ENCODE measurements around the gene SRRM3. TPM values are rescaled to one million over a fixed set of nuclear protein-coding genes. Genes with fewer than 3 reads are reported as not detected.

SRRM3 gene
- total RNA-seq, 1 donor, result 0.36 TPM

DNA sequence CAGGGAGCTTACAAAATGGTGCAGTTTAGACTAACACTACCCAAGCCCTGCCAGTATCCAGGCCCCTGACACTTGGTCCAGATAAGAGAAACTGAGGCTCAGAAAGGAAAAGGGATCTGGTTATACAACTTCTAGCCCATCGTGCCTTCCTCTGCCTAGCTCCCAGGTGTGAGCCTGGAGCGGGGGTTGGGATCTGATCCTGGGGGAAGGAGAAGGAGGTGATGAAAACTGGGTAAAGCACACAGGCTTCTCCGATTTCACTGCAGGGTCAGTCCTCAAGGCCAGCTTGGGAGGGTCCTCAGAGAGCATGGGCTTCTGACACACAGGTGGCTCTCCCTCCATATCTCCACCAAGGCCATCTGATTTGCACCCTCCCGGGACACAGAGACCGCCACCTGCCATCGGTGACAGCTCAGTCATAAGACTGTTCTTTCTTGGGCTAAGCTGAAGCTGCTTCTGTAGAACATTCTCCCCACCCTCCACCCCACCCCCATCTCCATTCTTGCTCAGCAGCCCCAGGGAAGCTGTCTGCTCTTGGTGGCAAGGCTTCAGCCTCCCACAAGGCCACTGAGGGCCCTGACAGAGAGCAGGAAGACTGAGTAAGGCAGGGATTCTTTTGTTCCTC is 16.4 kb downstream of the SRRM3 start:
- no peak overlapping the region for H3K4me3 ChIP-seq (ENCODE audit: insufficient read depth, low read length)
- peaks cover 13% of the 10 kb centered on the region for H3K27me3 ChIP-seq (ENCODE audit: insufficient read depth, low read length)
- H3K9me3 ChIP-seq (ENCODE audit: low read depth, low read length), result no peaks in the 10 kb centered on the region
- no peaks in the 10 kb centered on the region for H3K4me1 ChIP-seq (ENCODE audit: insufficient read depth, low read length)
- H3K79me2 ChIP-seq (ENCODE audit: insufficient read depth, low read length), result no peaks in the 10 kb centered on the region
- no peak overlapping the region for H2AFZ ChIP-seq (ENCODE audit: low read length)
- no peaks in the 10 kb centered on the region for H3K36me3 ChIP-seq (ENCODE audit: insufficient read depth, low read length)
- TF ChIP-seq, protein P1, sequence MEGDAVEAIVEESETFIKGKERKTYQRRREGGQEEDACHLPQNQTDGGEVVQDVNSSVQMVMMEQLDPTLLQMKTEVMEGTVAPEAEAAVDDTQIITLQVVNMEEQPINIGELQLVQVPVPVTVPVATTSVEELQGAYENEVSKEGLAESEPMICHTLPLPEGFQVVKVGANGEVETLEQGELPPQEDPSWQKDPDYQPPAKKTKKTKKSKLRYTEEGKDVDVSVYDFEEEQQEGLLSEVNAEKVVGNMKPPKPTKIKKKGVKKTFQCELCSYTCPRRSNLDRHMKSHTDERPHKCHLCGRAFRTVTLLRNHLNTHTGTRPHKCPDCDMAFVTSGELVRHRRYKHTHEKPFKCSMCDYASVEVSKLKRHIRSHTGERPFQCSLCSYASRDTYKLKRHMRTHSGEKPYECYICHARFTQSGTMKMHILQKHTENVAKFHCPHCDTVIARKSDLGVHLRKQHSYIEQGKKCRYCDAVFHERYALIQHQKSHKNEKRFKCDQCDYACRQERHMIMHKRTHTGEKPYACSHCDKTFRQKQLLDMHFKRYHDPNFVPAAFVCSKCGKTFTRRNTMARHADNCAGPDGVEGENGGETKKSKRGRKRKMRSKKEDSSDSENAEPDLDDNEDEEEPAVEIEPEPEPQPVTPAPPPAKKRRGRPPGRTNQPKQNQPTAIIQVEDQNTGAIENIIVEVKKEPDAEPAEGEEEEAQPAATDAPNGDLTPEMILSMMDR (IDR thresholded peaks at IDR 0.05; ENCODE audit: extremely low read depth, low read depth, low read length), result no peak
- no peak for DNase-seq (ENCODE audit: insufficient read length, low spot score, missing footprints)
- no peaks in the 10 kb centered on the region for H4K20me1 ChIP-seq (ENCODE audit: insufficient read depth, low read length)
- no peak overlapping the region for H3K4me2 ChIP-seq (ENCODE audit: insufficient read depth, low read length)
- H3K27ac ChIP-seq (ENCODE audit: low read depth, low read length), result no peak overlapping the region

DNA sequence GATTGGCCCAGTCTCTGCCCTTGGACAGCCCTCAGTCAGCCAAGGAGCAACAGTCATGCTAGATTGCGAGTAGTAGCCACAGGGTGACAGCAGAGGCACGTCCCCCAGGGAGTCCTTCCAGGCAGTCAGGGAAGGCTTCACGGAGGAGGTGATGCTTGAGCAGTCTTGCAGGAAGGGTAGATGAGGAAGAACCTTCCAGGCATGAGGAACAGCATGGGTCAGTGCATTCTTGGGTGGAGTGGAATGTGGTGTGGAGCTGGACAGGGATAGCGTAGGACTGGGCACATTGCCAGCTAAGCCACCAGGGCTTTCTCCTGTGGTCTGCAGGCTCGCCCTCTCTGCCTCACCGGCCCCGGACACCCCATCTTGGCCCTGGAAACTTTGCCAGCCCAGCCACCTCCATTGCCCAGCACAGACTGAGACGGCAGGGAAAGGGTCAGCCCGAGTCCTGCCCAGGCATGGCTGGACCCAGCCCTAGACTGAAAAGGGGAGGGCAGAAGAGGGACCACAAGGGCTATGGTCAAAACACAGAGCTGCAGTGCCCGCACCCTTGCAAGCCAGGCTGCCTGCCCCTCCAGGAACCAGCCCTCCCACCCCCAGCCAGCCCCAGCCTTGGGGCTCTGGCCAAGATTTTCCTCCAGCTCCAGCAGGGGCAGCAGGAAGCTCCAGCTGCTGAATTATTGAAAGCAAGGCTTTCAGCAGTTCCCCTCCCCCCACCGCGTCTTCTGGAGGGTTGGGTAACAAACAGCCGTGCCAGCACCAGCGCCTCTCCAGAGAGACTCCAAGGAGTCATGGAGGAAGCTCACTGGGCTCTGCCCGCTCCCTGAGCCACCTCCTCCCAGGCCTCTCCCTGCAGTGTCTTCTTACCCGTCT is 18.7 kb downstream of the SRRM3 start:
- no peak overlapping the region for H3K27ac ChIP-seq (ENCODE audit: low read depth, low read length)
- peak; percentile 88 for DNase-seq (ENCODE audit: insufficient read length, low spot score, missing footprints)
- H3K4me1 ChIP-seq (ENCODE audit: insufficient read depth, low read length), result no peaks in the 10 kb centered on the region
- no peaks in the 10 kb centered on the region for H4K20me1 ChIP-seq (ENCODE audit: insufficient read depth, low read length)
- TF ChIP-seq, protein P1 (IDR thresholded peaks at IDR 0.05; ENCODE audit: extremely low read depth, low read depth, low read length), result no peak
- H3K79me2 ChIP-seq (ENCODE audit: insufficient read depth, low read length), result no peaks in the 10 kb centered on the region
- H3K4me3 ChIP-seq (ENCODE audit: insufficient read depth, low read length), result no peak overlapping the region
- no peak overlapping the region for H2AFZ ChIP-seq (ENCODE audit: low read length)
- peaks cover 13% of the 10 kb centered on the region for H3K27me3 ChIP-seq (ENCODE audit: insufficient read depth, low read length)
- no peaks in the 10 kb centered on the region for H3K9me3 ChIP-seq (ENCODE audit: low read depth, low read length)
- H3K36me3 ChIP-seq (ENCODE audit: insufficient read depth, low read length), result no peaks in the 10 kb centered on the region
- H3K4me2 ChIP-seq (ENCODE audit: insufficient read depth, low read length), result peak overlapping the region; percentile 19

DNA sequence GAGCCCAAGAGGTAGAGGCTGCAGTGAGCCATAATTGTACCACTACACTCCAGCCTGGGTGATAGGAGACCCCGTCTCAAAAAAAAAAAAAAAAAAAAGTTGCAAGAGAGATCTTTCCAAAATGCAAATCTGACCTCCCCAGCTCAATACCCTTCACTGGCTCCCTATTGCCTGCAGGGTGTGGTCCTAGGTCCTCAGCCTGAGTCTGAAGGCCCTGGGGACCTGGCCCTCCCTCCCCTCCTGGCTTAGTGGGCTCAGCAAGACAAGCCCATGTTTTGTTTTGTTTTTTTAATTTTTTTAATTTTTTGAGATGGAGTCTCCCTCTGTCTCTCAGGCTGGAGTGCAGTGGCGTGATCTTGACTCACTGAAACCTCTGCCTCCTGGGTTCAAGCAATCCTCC is 20.6 kb downstream of the SRRM3 start:
- no peak overlapping the region for H3K4me2 ChIP-seq (ENCODE audit: insufficient read depth, low read length)
- H3K79me2 ChIP-seq (ENCODE audit: insufficient read depth, low read length), result no peaks in the 10 kb centered on the region
- H2AFZ ChIP-seq (ENCODE audit: low read length), result no peak overlapping the region
- H3K4me1 ChIP-seq (ENCODE audit: insufficient read depth, low read length), result no peaks in the 10 kb centered on the region
- H3K27me3 ChIP-seq (ENCODE audit: insufficient read depth, low read length), result peaks cover 10% of the 10 kb centered on the region
- H3K9me3 ChIP-seq (ENCODE audit: low read depth, low read length), result no peaks in the 10 kb centered on the region
- no peaks in the 10 kb centered on the region for H3K36me3 ChIP-seq (ENCODE audit: insufficient read depth, low read length)
- DNase-seq (ENCODE audit: insufficient read length, low spot score, missing footprints), result no peak
- no peak overlapping the region for H3K4me3 ChIP-seq (ENCODE audit: insufficient read depth, low read length)
- TF ChIP-seq, protein P1 (IDR thresholded peaks at IDR 0.05; ENCODE audit: extremely low read depth, low read depth, low read length), result no peak
- H4K20me1 ChIP-seq (ENCODE audit: insufficient read depth, low read length), result no peaks in the 10 kb centered on the region
- no peak overlapping the region for H3K27ac ChIP-seq (ENCODE audit: low read depth, low read length)

DNA sequence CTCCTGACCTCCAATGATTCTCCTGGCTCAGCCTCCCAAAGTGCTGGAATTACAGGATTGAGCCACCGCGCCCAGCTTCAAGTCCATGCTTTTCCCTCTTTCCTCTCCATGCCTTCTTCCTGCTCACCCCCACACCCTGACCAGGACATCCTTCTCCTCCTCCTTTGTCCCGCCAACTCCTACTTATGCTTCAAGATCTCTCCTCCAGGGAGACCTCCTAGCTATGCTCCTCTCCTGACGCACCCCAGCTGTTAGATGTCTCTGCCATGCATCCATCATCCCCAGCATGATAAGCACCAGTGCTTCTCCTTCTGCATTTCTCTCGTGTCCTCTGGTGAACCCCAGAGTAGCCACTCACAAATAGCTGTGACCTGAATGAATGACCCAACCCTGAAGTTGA is 21.1 kb downstream of the SRRM3 start:
- no peaks in the 10 kb centered on the region for H3K79me2 ChIP-seq (ENCODE audit: insufficient read depth, low read length)
- H3K4me1 ChIP-seq (ENCODE audit: insufficient read depth, low read length), result no peaks in the 10 kb centered on the region
- TF ChIP-seq, protein P1 (IDR thresholded peaks at IDR 0.05; ENCODE audit: extremely low read depth, low read depth, low read length), result no peak
- H3K4me3 ChIP-seq (ENCODE audit: insufficient read depth, low read length), result no peak overlapping the region
- H3K27ac ChIP-seq (ENCODE audit: low read depth, low read length), result no peak overlapping the region
- no peak overlapping the region for H3K4me2 ChIP-seq (ENCODE audit: insufficient read depth, low read length)
- H3K27me3 ChIP-seq (ENCODE audit: insufficient read depth, low read length), result peaks cover 8% of the 10 kb centered on the region
- H2AFZ ChIP-seq (ENCODE audit: low read length), result no peak overlapping the region
- DNase-seq (ENCODE audit: insufficient read length, low spot score, missing footprints), result no peak
- no peaks in the 10 kb centered on the region for H3K9me3 ChIP-seq (ENCODE audit: low read depth, low read length)
- H3K36me3 ChIP-seq (ENCODE audit: insufficient read depth, low read length), result no peaks in the 10 kb centered on the region
- H4K20me1 ChIP-seq (ENCODE audit: insufficient read depth, low read length), result no peaks in the 10 kb centered on the region

Measured in osteoblast (primary cell).